Body of pancreas (tissue), 4 donors: ENCODE measurements around the gene SALL4. TPM values are rescaled to one million over a fixed set of nuclear protein-coding genes. Genes with fewer than 3 reads are reported as not detected.
"Not testable (repeated sequence)": the region's sequence is repeated elsewhere in the genome, so short reads cannot be mapped to it uniquely, and the experiment has no call there.

Source experiments
- ATAC-seq: fragments of 150-250 bp; one replicate; pipeline ENCODE4 v1.9.1; 2016
- DNase-seq, 4 donors: peaks; one replicate each; pipeline ENCODE4 v3.0.0-alpha.2; 2019
- H3K27ac ChIP-seq, 4 donors: fragments of 200-600 bp; sonication (generic); 1 replicate in 3 of 4; 2 replicates in 1 of 4; pipeline versions ENCODE4 v1.5.1 to v1.6.1; 2016 to 2019; ENCODE audit warnings: mild to moderate bottlenecking in 1 of 4, mixed read lengths in 1 of 4, moderate library complexity in 1 of 4
- H3K27me3 ChIP-seq, 2 donors: fragments of 200-600 bp; sonication (generic); one replicate each; pipeline ENCODE4 v1.6.0; 2016; ENCODE audit warnings: mild to moderate bottlenecking in 1 of 2
- H3K36me3 ChIP-seq, 2 donors: fragments of 200-600 bp; sonication (generic); replicated peaks in 1 of 2; 2 replicates each; pipeline ENCODE4 v1.5.1; 2016; ENCODE audit warnings: low read depth in 2 of 2; ENCODE audit not compliant: insufficient read depth in 1 of 2
- H3K4me1 ChIP-seq: fragments of 200-600 bp; sonication (generic); one replicate; pipeline ENCODE4 v1.6.0; 2016
- H3K4me3 ChIP-seq, 2 donors: fragments of 200-600 bp; sonication (generic); 1 replicate in 1 of 2; 2 replicates in 1 of 2; pipeline ENCODE4 v1.5.1; 2016 to 2019
- H3K9me3 ChIP-seq, 3 donors: fragments of 200-600 bp; sonication (generic); 1 replicate in 2 of 3; 2 replicates in 1 of 3; pipeline ENCODE4 v1.5.1; 2016
- CTCF ChIP-seq, 7 experiments: fragments of 450-650 bp in 4 of 7; fragments of 200-600 bp in 3 of 7; sonication (generic) in 3 of 7; IDR thresholded peaks; one replicate each; pipeline ENCODE4 v1.5.1; 2016 to 2019; ENCODE audit warnings: antibody characterized with exemption in 7 of 7
- POLR2A ChIP-seq, 3 donors: fragments of 450-650 bp; IDR thresholded peaks; one replicate each; pipeline ENCODE4 v1.6.1; 2016; ENCODE audit warnings: antibody characterized with exemption in 3 of 3, mild to moderate bottlenecking in 2 of 3
- WGBS, 2 donors: methylation state at CpG; one replicate each; pipeline ENCODE4 v1.1.5; 2017; 5-methylcytosine and 5-hydroxymethylcytosine counted together
- intact Hi-C: fragments of 100-400 bp; cut with DNase I; formaldehyde crosslinking; loops from one replicate; pipeline ENCODE4 v1.15.1; 2023
- total RNA-seq, 2 donors: library from RNA; depleted of rRNA; stranded (reverse); fragments of >200 nt; gene quantifications; one replicate each; pipeline ENCODE4 v1.1.0, GENCODE V29; 2016

SALL4 gene
- total RNA-seq, 2 donors from 2014 or later, result 1.6 to 5.9 TPM

GRCh38 chr20:51788822-51789221 lies 13.5 kb downstream of the SALL4 start:
- no peaks in the 10 kb centered on the region for H3K36me3 ChIP-seq
- H3K4me3 ChIP-seq, result no peak overlapping the region
- H3K27me3 ChIP-seq, result no peaks in the 10 kb centered on the region
- intact Hi-C loops, result no loop called here
- no peaks in the 10 kb centered on the region for H3K4me1 ChIP-seq
- WGBS, 2 donors, result 76 to 91% methylated on average over 7 to 14 of the region's 14 CpGs
- no peak for TF ChIP-seq POLR2A (IDR thresholded peaks at IDR 0.05)
- TF ChIP-seq CTCF (IDR thresholded peaks at IDR 0.05), result no peak
- ATAC-seq, result no peak
- no peak overlapping the region for H3K27ac ChIP-seq
- no peak for DNase-seq
- no peaks in the 10 kb centered on the region for H3K9me3 ChIP-seq

GRCh38 chr20:51784299-51784698 lies 18.0 kb downstream of the SALL4 start:
- Histone ChIP-seq H3K27me3 (no peaks in the 10 kb centered on the region), H3K4me3 (no peak overlapping the region), H3K27ac (no peak overlapping the region), H3K4me1 (no peaks in the 10 kb centered on the region), H3K9me3 (no peaks in the 10 kb centered on the region), H3K36me3 (no peaks in the 10 kb centered on the region)
- intact Hi-C loops, result no loop called here
- ATAC-seq (no peak), DNase-seq (no peak)
- TF ChIP-seq POLR2A (IDR thresholded peaks at IDR 0.05) (no peak), CTCF (IDR thresholded peaks at IDR 0.05) (no peak)
- 81 to 85% methylated on average over 15 of the region's 15 CpGs for WGBS, 2 donors

- 75 to 76% methylated on average over 4 of the region's 4 CpGs for WGBS, 2 donors
- H3K27ac ChIP-seq, H3K4me3 ChIP-seq, DNase-seq, intact Hi-C loops, H3K27me3 ChIP-seq, H3K4me1 ChIP-seq, H3K36me3 ChIP-seq, H3K9me3 ChIP-seq, ATAC-seq: not testable (repeated sequence)
Observed at GRCh38 chr20:51778229-51778759, 24.0 kb downstream of the SALL4 start.

- H3K9me3 ChIP-seq, result no peaks in the 10 kb centered on the region
- DNase-seq, result no peak
- H3K27me3 ChIP-seq, result no peaks in the 10 kb centered on the region
- WGBS, 2 donors, result 63 to 71% methylated on average over 1 of the region's 1 CpG
- intact Hi-C loops, result no loop called here
- ATAC-seq, result no peak
- no peak overlapping the region for H3K27ac ChIP-seq
- H3K36me3 ChIP-seq, result no peaks in the 10 kb centered on the region
- H3K4me1 ChIP-seq, result no peaks in the 10 kb centered on the region
- H3K4me3 ChIP-seq, result no peak overlapping the region
- TF ChIP-seq CTCF (IDR thresholded peaks at IDR 0.05) (no peak), POLR2A (IDR thresholded peaks at IDR 0.05) (no peak)
Observed at GRCh38 chr20:51775241-51775640, 27.1 kb downstream of the SALL4 start.

- Histone ChIP-seq H3K9me3 (no peaks in the 10 kb centered on the region), H3K27me3 (no peaks in the 10 kb centered on the region), H3K4me3 (no peak overlapping the region), H3K4me1 (no peaks in the 10 kb centered on the region), H3K27ac (no peak overlapping the region), H3K36me3 (no peaks in the 10 kb centered on the region)
- TF ChIP-seq CTCF (IDR thresholded peaks at IDR 0.05) (no peak), POLR2A (IDR thresholded peaks at IDR 0.05) (no peak)
- WGBS, 2 donors, result 73 to 82% methylated on average over 4 of the region's 4 CpGs
- intact Hi-C loops, result no loop called here
- no peak for DNase-seq
- ATAC-seq, result no peak
Observed at GRCh38 chr20:51772236-51772635, 30.1 kb downstream of the SALL4 start.
